HUDEP-2 (cell line): Measurements from ENCODE around the gene CYFIP1.

Experiments
- DNase-seq, 76 experiments: peaks; one replicate each; lab custom pipeline; 2025; ENCODE audit not compliant: unreplicated experiment in 76 of 76; lab: John Stamatoyannopoulos, UW

Gene CYFIP1

GRCh38 chr15:22827125-22827524 lies 153.0 kb downstream of the CYFIP1 start:
- DNase-seq = no peak

DNA sequence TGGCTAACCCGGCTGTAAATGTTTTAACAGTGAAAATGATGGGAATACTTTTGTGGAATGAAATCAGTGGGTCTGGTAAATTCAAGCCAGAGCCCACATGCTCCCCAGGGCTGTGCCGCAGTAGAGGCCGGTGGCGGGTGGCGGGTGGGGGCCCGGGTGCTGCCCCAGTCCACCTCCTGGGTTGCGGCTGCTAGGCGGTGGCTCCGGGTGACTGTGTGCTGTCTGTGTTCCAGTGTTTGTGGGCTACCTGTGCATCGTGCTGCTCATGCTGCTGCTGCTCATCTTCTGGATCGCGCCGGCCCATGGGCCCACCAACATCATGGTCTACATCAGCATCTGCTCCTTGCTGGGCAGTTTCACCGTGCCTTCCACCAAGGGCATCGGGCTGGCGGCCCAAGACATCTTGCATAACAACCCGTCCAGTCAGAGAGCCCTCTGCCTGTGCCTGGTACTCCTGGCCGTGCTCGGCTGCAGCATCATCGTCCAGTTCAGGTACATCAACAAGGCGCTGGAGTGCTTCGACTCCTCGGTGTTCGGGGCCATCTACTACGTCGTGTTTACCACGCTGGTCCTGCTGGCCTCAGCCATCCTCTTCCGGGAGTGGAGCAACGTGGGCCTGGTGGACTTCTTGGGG lies 156.6 kb downstream of the CYFIP1 start:
- DNase-seq = no peak

- DNase-seq = no peak
Measured at GRCh38 chr15:22819651-22820050, 160.5 kb downstream of the CYFIP1 start.
